T-helper 2 cell treated with Interferon-gamma antibody and Interleukin-4, amounts not matched to agents 5 μg/mL and 100 μg/mL, for 36 hours (primary cell): Measurements from ENCODE around the gene REXO1.
A peak's percentile ranks its signal among the peaks of the same experiment; 100 is the strongest.

ENCODE experiments used
- DNase-seq: peaks from one replicate; pipeline ENCODE4 v3.0.0; 2021; ENCODE audit warnings: low spot score
- H3K27ac Mint-ChIP-seq: one replicate; pipeline ENCODE4 v1.8.0; 2021; ENCODE audit warnings: mild to moderate bottlenecking, mixed read lengths
- H3K27me3 Mint-ChIP-seq: one replicate; pipeline ENCODE4 v1.8.0; 2021; ENCODE audit warnings: low read depth, mixed read lengths
- H3K36me3 Mint-ChIP-seq: one replicate; pipeline ENCODE4 v1.8.0; 2021; ENCODE audit warnings: low read depth, mixed read lengths
- H3K4me1 Mint-ChIP-seq: one replicate; pipeline ENCODE4 v1.8.0; 2021; ENCODE audit warnings: low read depth, mixed read lengths
- H3K4me3 Mint-ChIP-seq: one replicate; pipeline ENCODE4 v1.8.0; 2022; ENCODE audit warnings: mild to moderate bottlenecking, moderate library complexity, mixed read lengths
- H3K9me3 Mint-ChIP-seq: one replicate; pipeline ENCODE4 v1.8.0; 2021; ENCODE audit warnings: mixed read lengths

REXO1 gene

GRCh38 chr19:1871140-1871597 is 22.9 kb upstream of the REXO1 start:
- H3K36me3 Mint-ChIP-seq, result peaks cover 23% of the 10 kb centered on the region
- no peak overlapping the region for H3K27ac Mint-ChIP-seq
- H3K4me3 Mint-ChIP-seq, result no peak overlapping the region
- H3K4me1 Mint-ChIP-seq, result peaks cover 20% of the 10 kb centered on the region
- H3K9me3 Mint-ChIP-seq, result no peaks in the 10 kb centered on the region
- H3K27me3 Mint-ChIP-seq, result no peaks in the 10 kb centered on the region
- no peak for DNase-seq

- no peak for DNase-seq
- no peaks in the 10 kb centered on the region for H3K27me3 Mint-ChIP-seq
- no peaks in the 10 kb centered on the region for H3K9me3 Mint-ChIP-seq
- H3K36me3 Mint-ChIP-seq, result peaks cover 11% of the 10 kb centered on the region
- H3K4me1 Mint-ChIP-seq, result peaks cover 10% of the 10 kb centered on the region
- no peak overlapping the region for H3K4me3 Mint-ChIP-seq
- H3K27ac Mint-ChIP-seq, result peak overlapping the region; percentile 20
These were observed 20.7 kb upstream of the REXO1 start for GRCh38 chr19:1868971-1869370.

GRCh38 chr19:1867349-1867724 is 19.1 kb upstream of the REXO1 start:
- H3K9me3 Mint-ChIP-seq, result no peaks in the 10 kb centered on the region
- no peaks in the 10 kb centered on the region for H3K27me3 Mint-ChIP-seq
- no peak overlapping the region for H3K4me3 Mint-ChIP-seq
- peak overlapping the region; percentile 15 for H3K27ac Mint-ChIP-seq
- peaks cover 9% of the 10 kb centered on the region for H3K4me1 Mint-ChIP-seq
- no peak for DNase-seq
- peaks cover 8% of the 10 kb centered on the region for H3K36me3 Mint-ChIP-seq

- Mint-ChIP-seq H3K27ac (no peak overlapping the region), H3K4me1 (peaks cover 9% of the 10 kb centered on the region), H3K27me3 (no peaks in the 10 kb centered on the region), H3K36me3 (peaks cover 8% of the 10 kb centered on the region), H3K4me3 (no peak overlapping the region), H3K9me3 (no peaks in the 10 kb centered on the region)
- DNase-seq, result no peak
These were observed 18.5 kb upstream of the REXO1 start for GRCh38 chr19:1866693-1867348.

- Mint-ChIP-seq H3K4me1 (peaks cover 13% of the 10 kb centered on the region), H3K27ac (peak overlapping the region; percentile 75), H3K4me3 (peak overlapping the region; percentile 69), H3K9me3 (no peaks in the 10 kb centered on the region), H3K36me3 (peaks cover 7% of the 10 kb centered on the region), H3K27me3 (no peaks in the 10 kb centered on the region)
- no peak for DNase-seq
These were observed 17.1 kb upstream of the REXO1 start for GRCh38 chr19:1865172-1866010.

- Mint-ChIP-seq H3K4me3 (peak overlapping the region; percentile 76), H3K27ac (peak overlapping the region; percentile 75), H3K36me3 (peaks cover 4% of the 10 kb centered on the region), H3K27me3 (no peaks in the 10 kb centered on the region), H3K4me1 (peaks cover 12% of the 10 kb centered on the region), H3K9me3 (no peaks in the 10 kb centered on the region)
- DNase-seq, result peak; percentile 75
These were observed 16.3 kb upstream of the REXO1 start for GRCh38 chr19:1864480-1865171.

- H3K27me3 Mint-ChIP-seq, result no peaks in the 10 kb centered on the region
- H3K27ac Mint-ChIP-seq, result peak overlapping the region; percentile 60
- DNase-seq, result peak; percentile 92
- H3K9me3 Mint-ChIP-seq, result no peaks in the 10 kb centered on the region
- H3K4me1 Mint-ChIP-seq, result peaks cover 13% of the 10 kb centered on the region
- H3K4me3 Mint-ChIP-seq, result peak overlapping the region; percentile 76
- H3K36me3 Mint-ChIP-seq, result peaks cover 5% of the 10 kb centered on the region
These were observed 15.6 kb upstream of the REXO1 start for GRCh38 chr19:1863638-1864479.

- Mint-ChIP-seq H3K4me3 (peak within 1 kb of the TSS; percentile 96), H3K27me3 (no peaks in the 10 kb centered on the region), H3K9me3 (no peaks in the 10 kb centered on the region), H3K36me3 (peaks cover 3% of the 10 kb centered on the region), H3K4me1 (peaks cover 11% of the 10 kb centered on the region), H3K27ac (peak within 1 kb of the TSS; percentile 95)
- DNase-seq, result no peak
These were observed 15.0 kb upstream of the REXO1 start, which contains the start of gene KLF16 for GRCh38 chr19:1863328-1863637. Gene KLF16, minus strand, starts transcription at chr19:1863579. Its CDS starts 82 bp downstream, at chr19:1863497.

- H3K27ac Mint-ChIP-seq, result peak overlapping the region; percentile 95
- H3K9me3 Mint-ChIP-seq, result no peaks in the 10 kb centered on the region
- H3K4me1 Mint-ChIP-seq, result peaks cover 8% of the 10 kb centered on the region
- H3K27me3 Mint-ChIP-seq, result no peaks in the 10 kb centered on the region
- H3K36me3 Mint-ChIP-seq, result peaks cover 3% of the 10 kb centered on the region
- DNase-seq, result peak; percentile 60
- peak overlapping the region; percentile 96 for H3K4me3 Mint-ChIP-seq
These were observed 14.4 kb upstream of the REXO1 start for GRCh38 chr19:1862424-1863327.

- Mint-ChIP-seq H3K27me3 (no peaks in the 10 kb centered on the region), H3K36me3 (peaks cover 3% of the 10 kb centered on the region), H3K9me3 (no peaks in the 10 kb centered on the region), H3K4me1 (peaks cover 8% of the 10 kb centered on the region), H3K4me3 (peak overlapping the region; percentile 96), H3K27ac (peak overlapping the region; percentile 95)
- DNase-seq, result no peak
These were observed 13.8 kb upstream of the REXO1 start for GRCh38 chr19:1862068-1862423.

- Mint-ChIP-seq H3K36me3 (peaks cover 2% of the 10 kb centered on the region), H3K4me3 (peak overlapping the region; percentile 96), H3K27me3 (no peaks in the 10 kb centered on the region), H3K27ac (peak overlapping the region; percentile 68), H3K4me1 (peaks cover 8% of the 10 kb centered on the region), H3K9me3 (no peaks in the 10 kb centered on the region)
- DNase-seq, result no peak
These were observed 13.3 kb upstream of the REXO1 start for GRCh38 chr19:1861599-1862031.

- Mint-ChIP-seq H3K4me1 (peaks cover 11% of the 10 kb centered on the region), H3K9me3 (no peaks in the 10 kb centered on the region), H3K27ac (no peak overlapping the region)
These were observed 12.7 kb upstream of the REXO1 start for GRCh38 chr19:1860821-1861598.

More at GRCh38 chr19:1860821-1861598, 12.7 kb upstream of the REXO1 start:
- no peak for DNase-seq
- Mint-ChIP-seq H3K4me3 (peak overlapping the region; percentile 96), H3K36me3 (peaks cover 2% of the 10 kb centered on the region), H3K27me3 (no peaks in the 10 kb centered on the region)
